ENCODE results near the gene FCHSD2.

DNA sequence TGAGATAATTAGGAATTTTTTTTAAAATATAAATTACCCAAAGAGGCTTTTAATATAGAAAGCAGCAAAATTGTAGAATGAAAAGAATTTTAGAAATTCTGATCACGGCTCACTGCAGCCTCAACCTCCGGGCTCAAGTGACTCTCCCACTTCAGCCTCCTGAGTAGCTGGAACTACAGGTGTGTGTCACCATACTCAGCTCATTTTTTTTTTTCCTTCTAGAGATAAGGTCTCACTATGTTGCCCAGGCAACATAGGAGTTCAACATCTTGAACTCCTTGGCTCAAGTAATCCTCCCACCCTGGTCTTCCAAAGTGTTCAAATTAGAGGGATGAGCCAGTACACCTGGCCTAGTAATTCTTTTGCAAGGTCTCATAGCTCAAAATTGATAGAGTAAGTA lies 251.2 kb downstream of the FCHSD2 start:
- TF ChIP-seq, protein P1, sequence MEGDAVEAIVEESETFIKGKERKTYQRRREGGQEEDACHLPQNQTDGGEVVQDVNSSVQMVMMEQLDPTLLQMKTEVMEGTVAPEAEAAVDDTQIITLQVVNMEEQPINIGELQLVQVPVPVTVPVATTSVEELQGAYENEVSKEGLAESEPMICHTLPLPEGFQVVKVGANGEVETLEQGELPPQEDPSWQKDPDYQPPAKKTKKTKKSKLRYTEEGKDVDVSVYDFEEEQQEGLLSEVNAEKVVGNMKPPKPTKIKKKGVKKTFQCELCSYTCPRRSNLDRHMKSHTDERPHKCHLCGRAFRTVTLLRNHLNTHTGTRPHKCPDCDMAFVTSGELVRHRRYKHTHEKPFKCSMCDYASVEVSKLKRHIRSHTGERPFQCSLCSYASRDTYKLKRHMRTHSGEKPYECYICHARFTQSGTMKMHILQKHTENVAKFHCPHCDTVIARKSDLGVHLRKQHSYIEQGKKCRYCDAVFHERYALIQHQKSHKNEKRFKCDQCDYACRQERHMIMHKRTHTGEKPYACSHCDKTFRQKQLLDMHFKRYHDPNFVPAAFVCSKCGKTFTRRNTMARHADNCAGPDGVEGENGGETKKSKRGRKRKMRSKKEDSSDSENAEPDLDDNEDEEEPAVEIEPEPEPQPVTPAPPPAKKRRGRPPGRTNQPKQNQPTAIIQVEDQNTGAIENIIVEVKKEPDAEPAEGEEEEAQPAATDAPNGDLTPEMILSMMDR (IDR thresholded peaks at IDR 0.05) = no peak
- no peak for TF ChIP-seq POLR2A (IDR thresholded peaks at IDR 0.05)
